WTC11 (cell line): ENCODE measurements around the gene BRD4. TPM values are rescaled to one million over a fixed set of nuclear protein-coding genes. Genes with fewer than 3 reads are reported as not detected.

Source experiments
- ATAC-seq: fragments of 200-7000 bp; cut with Tn5 transposase; 2 replicates; pipeline ENCODE4 v1.10.0; 2021; ENCODE audit warnings: mild to moderate bottlenecking, moderate library complexity
- CTCF ChIA-PET: fragments of 300-600 bp; sonication (Branson Sonifier 250); formaldehyde crosslinking; loops from one replicate; lab custom pipeline; 2021; ENCODE audit warnings: antibody characterized with exemption; lab: Charles Lee
- POLR2A ChIA-PET: fragments of 350-600 bp; sonication (Branson Sonifier 250); formaldehyde crosslinking; loops from one replicate; lab custom pipeline; 2021; ENCODE audit warnings: antibody characterized with exemption; lab: Charles Lee
- DNase-seq: peaks from one replicate; pipeline ENCODE4 v3.0.0; 2021; ENCODE audit warnings: low spot score
- H3K27ac Mint-ChIP-seq: 2 replicates; pipeline ENCODE4 v1.8.0; 2021; ENCODE audit warnings: mixed read lengths
- H3K27me3 Mint-ChIP-seq: 2 replicates; pipeline ENCODE4 v1.8.0; 2021; ENCODE audit warnings: low read depth, mild to moderate bottlenecking, moderate library complexity, mixed read lengths
- H3K36me3 Mint-ChIP-seq: 2 replicates; pipeline ENCODE4 v1.8.0; 2021; ENCODE audit warnings: mixed read lengths
- H3K4me1 Mint-ChIP-seq: 2 replicates; pipeline ENCODE4 v1.8.0; 2022; ENCODE audit warnings: mixed read lengths
- H3K4me3 Mint-ChIP-seq: 2 replicates; pipeline ENCODE4 v1.8.0; 2021; ENCODE audit warnings: mild to moderate bottlenecking, moderate library complexity, mixed read lengths
- H3K9me3 Mint-ChIP-seq: 2 replicates; pipeline ENCODE4 v1.8.0; 2021; ENCODE audit warnings: mixed read lengths
- AFF4 ChIP-seq: sonication (generic); formaldehyde crosslinking; IDR thresholded peaks from 2 replicates; pipeline ENCODE4 v1.8.1; 2023; ENCODE audit warnings: mild to moderate bottlenecking, missing genetic modification reagents, borderline replicate concordance
- ATF2 ChIP-seq: sonication (generic); formaldehyde crosslinking; IDR thresholded peaks from 2 replicates; pipeline ENCODE4 v1.8.1; 2022; ENCODE audit warnings: low read depth, missing genetic modification reagents, borderline replicate concordance
- CTCF ChIP-seq: fragments of 200-600 bp; IDR thresholded peaks from 2 replicates; pipeline ENCODE4 v1.8.0; 2022; ENCODE audit warnings: antibody characterized with exemption
- E2F1 ChIP-seq: sonication (generic); formaldehyde crosslinking; IDR thresholded peaks from 2 replicates; pipeline ENCODE4 v1.8.0; 2022; ENCODE audit warnings: mild to moderate bottlenecking, missing genetic modification reagents
- ELF4 ChIP-seq: sonication (generic); formaldehyde crosslinking; IDR thresholded peaks from 2 replicates; pipeline ENCODE4 v1.8.1; 2022; ENCODE audit warnings: low read depth, mild to moderate bottlenecking, moderate library complexity, missing genetic modification reagents
- GABPB1 ChIP-seq: sonication (generic); formaldehyde crosslinking; IDR thresholded peaks from 2 replicates; pipeline ENCODE4 v1.8.1; 2023; ENCODE audit warnings: mild to moderate bottlenecking, missing genetic modification reagents
- IRF2 ChIP-seq: sonication (generic); formaldehyde crosslinking; IDR thresholded peaks from 2 replicates; pipeline ENCODE4 v1.8.0; 2022; ENCODE audit warnings: low read depth, missing genetic modification reagents, borderline replicate concordance
- JAZF1 ChIP-seq: fragments of 250-450 bp; sonication (Bioruptor Pico); IDR thresholded peaks from 2 replicates; pipeline ENCODE4 v1.9.0; 2021; ENCODE audit warnings: moderate library complexity, mild to moderate bottlenecking, inconsistent platforms
- MXD4 ChIP-seq: fragments of 250-450 bp; sonication (Bioruptor Pico); IDR thresholded peaks from 2 replicates; pipeline ENCODE4 v1.8.0; 2021; ENCODE audit warnings: mild to moderate bottlenecking, moderate library complexity, borderline replicate concordance
- NFYB ChIP-seq: sonication (generic); formaldehyde crosslinking; conservative IDR thresholded peaks from 2 replicates; pipeline ENCODE4 v1.8.0; 2022; ENCODE audit warnings: low read depth, missing genetic modification reagents
- NR3C1 ChIP-seq: sonication (generic); formaldehyde crosslinking; conservative IDR thresholded peaks from 2 replicates; pipeline ENCODE4 v1.8.1; 2023; ENCODE audit warnings: low read depth, mild to moderate bottlenecking, missing genetic modification reagents
- USF2 ChIP-seq: sonication (generic); formaldehyde crosslinking; IDR thresholded peaks from 2 replicates; pipeline ENCODE4 v1.8.1; 2023; ENCODE audit warnings: mild to moderate bottlenecking, missing genetic modification reagents, moderate library complexity
- ZNF121 ChIP-seq: sonication (generic); formaldehyde crosslinking; IDR thresholded peaks from 2 replicates; pipeline ENCODE4 v1.8.0; 2023; ENCODE audit warnings: missing genetic modification reagents
- ZNF281 ChIP-seq: sonication (generic); formaldehyde crosslinking; IDR thresholded peaks from 2 replicates; pipeline ENCODE4 v1.8.0; 2023; ENCODE audit warnings: mild to moderate bottlenecking, missing genetic modification reagents
- ZNF396 ChIP-seq: fragments of 250-450 bp; sonication (Bioruptor Pico); IDR thresholded peaks from 2 replicates; pipeline ENCODE4 v1.8.0; 2021; ENCODE audit warnings: mild to moderate bottlenecking, moderate library complexity, borderline replicate concordance
- ZNF532 ChIP-seq: fragments of 250-450 bp; sonication (Bioruptor Pico); IDR thresholded peaks from 2 replicates; pipeline ENCODE4 v1.9.0; 2021; ENCODE audit warnings: mild to moderate bottlenecking, borderline replicate concordance
- total RNA-seq: library from RNA; stranded (reverse); gene quantifications from 3 replicates; pipeline ENCODE4 v1.2.3, GENCODE V29; 2021

Gene BRD4
- total RNA-seq, 1 experiment from 2014 or later, result 128 TPM

- TF ChIP-seq ZNF532 (CRISPR knock-in tag), result no peak
- no peak for TF ChIP-seq USF2 (CRISPR knock-in tag)
- no peak for TF ChIP-seq MXD4 (CRISPR knock-in tag)
- TF ChIP-seq ELF4 (CRISPR knock-in tag), result no peak
- TF ChIP-seq IRF2 (CRISPR knock-in tag), result no peak
- TF ChIP-seq JAZF1 (CRISPR knock-in tag), result no peak
- no peak for TF ChIP-seq AFF4 (CRISPR knock-in tag)
- no peak for TF ChIP-seq ZNF281 (CRISPR knock-in tag)
- no peak for TF ChIP-seq E2F1 (CRISPR knock-in tag)
- no peak for TF ChIP-seq ZNF121 (CRISPR knock-in tag)
- no peak for TF ChIP-seq GABPB1 (CRISPR knock-in tag)
- no peak for TF ChIP-seq CTCF
- TF ChIP-seq ATF2 (CRISPR knock-in tag), result no peak
- no peak for TF ChIP-seq ZNF396 (CRISPR knock-in tag)
- no peak for TF ChIP-seq NR3C1 (CRISPR knock-in tag)
- no peak for TF ChIP-seq NFYB (CRISPR knock-in tag)
- TF ChIP-seq, all 79 proteins: peak for 0
- Mint-ChIP-seq H3K4me1 (no peaks in the 10 kb centered on the region), H3K36me3 (peaks cover 53% of the 10 kb centered on the region), H3K9me3 (no peaks in the 10 kb centered on the region), H3K4me3 (no peak overlapping the region), H3K27ac (no peak overlapping the region), H3K27me3 (no peaks in the 10 kb centered on the region)
- POLR2A ChIA-PET, result interaction anchor here (0.5 kb wide), 1 partner anchor 15 kb away, joined by 3 read pairs; no protein-coding TSS in a partner anchor
- CTCF ChIA-PET, result interaction anchor here (1.1 to 6.9 kb wide), 3 partner anchors 10 to 64 kb away, joined by 3 to 54 read pairs (median 4); no protein-coding TSS in a partner anchor
- DNase-seq, result no peak
- ATAC-seq, result no peak
Measured at GRCh38 chr19:15241259-15241910, 91.0 kb downstream of the BRD4 start.
